HepG2 (cell line): ENCODE results near the gene CACNA1H. TPM values are rescaled to one million over a fixed set of nuclear protein-coding genes. Genes with fewer than 3 reads are reported as not detected.

ENCODE experiments used
- ARID2 ChIP-seq: sonication (generic); formaldehyde crosslinking; IDR thresholded peaks from 2 replicates; pipeline ENCODE4 v1.8.1; 2022; ENCODE audit warnings: mild to moderate bottlenecking, missing genetic modification reagents, borderline replicate concordance
- ATF7 ChIP-seq, 2 experiments: fragments of 450-650 bp in 1 of 2; sonication (generic) in 1 of 2; formaldehyde crosslinking in 1 of 2; IDR thresholded peaks; 2 replicates each; pipeline versions ENCODE4 v1.4.0 to v1.6.1; 2016 to 2020; ENCODE audit warnings: antibody characterized with exemption in 1 of 2, mild to moderate bottlenecking in 1 of 2, missing genetic modification reagents in 1 of 2
- EHMT2 ChIP-seq: fragments of 200-600 bp; sonication (generic); IDR thresholded peaks from 2 replicates; pipeline ENCODE4 v1.7.0; 2017; ENCODE audit warnings: antibody characterized with exemption, low read depth, low read length, borderline replicate concordance
- MIER3 ChIP-seq: IDR thresholded peaks from 2 replicates; pipeline ENCODE4 v1.6.1; 2016; ENCODE audit warnings: missing compliant biosample characterization, borderline replicate concordance
- MTF2 ChIP-seq: sonication (generic); formaldehyde crosslinking; IDR thresholded peaks from 2 replicates; pipeline ENCODE4 v1.5.0; 2020; ENCODE audit warnings: missing genetic modification reagents, borderline replicate concordance
- PRMT3 ChIP-seq: sonication (generic); formaldehyde crosslinking; IDR thresholded peaks from 2 replicates; pipeline ENCODE4 v1.8.1; 2022; ENCODE audit warnings: low read depth, mild to moderate bottlenecking, moderate library complexity, missing genetic modification reagents, borderline replicate concordance
- RNF2 ChIP-seq: fragments of 450-650 bp; conservative IDR thresholded peaks from 2 replicates; pipeline ENCODE4 v1.6.1; 2016; ENCODE audit warnings: low read depth
- YEATS2 ChIP-seq: sonication (generic); formaldehyde crosslinking; IDR thresholded peaks from 2 replicates; pipeline ENCODE4 v1.4.0; 2020; ENCODE audit warnings: missing genetic modification reagents, borderline replicate concordance
- YEATS4 ChIP-seq: sonication (generic); formaldehyde crosslinking; IDR thresholded peaks from 2 replicates; pipeline ENCODE4 v1.4.0; 2020; ENCODE audit warnings: missing genetic modification reagents, borderline replicate concordance
- ZFP82 ChIP-seq: sonication (generic); formaldehyde crosslinking; IDR thresholded peaks from 2 replicates; pipeline ENCODE4 v1.5.1; 2020; ENCODE audit warnings: mild to moderate bottlenecking, missing genetic modification reagents, borderline replicate concordance
- ZKSCAN5 ChIP-seq: sonication (generic); formaldehyde crosslinking; IDR thresholded peaks from 2 replicates; pipeline ENCODE4 v1.5.1; 2020; ENCODE audit warnings: mild to moderate bottlenecking, missing genetic modification reagents
- ZNF605 ChIP-seq: sonication (generic); formaldehyde crosslinking; IDR thresholded peaks from 2 replicates; pipeline ENCODE4 v1.8.0; 2022; ENCODE audit warnings: mild to moderate bottlenecking, missing genetic modification reagents
- polyA plus RNA-seq, 8 experiments: library from polyadenylated mRNA; depleted of rRNA in 3 of 8; stranded (reverse) in 7 of 8; unstranded in 1 of 8; fragments of >200 nt; fragmentation: Illumina TruSeq in 4 of 8; extraction: Trizol in 4 of 8; gene quantifications; 2 replicates each; pipeline versions ENCODE4 v1.2.1 to v1.2.3, GENCODE V29; 2011 to 2016; ENCODE audit warnings: low read depth in 4 of 8, missing spikeins in 1 of 8, mixed read lengths in 1 of 8; ENCODE audit not compliant: insufficient read depth in 1 of 8
- total RNA-seq, 5 experiments: library from RNA; depleted of rRNA; stranded (reverse); fragments of >200 nt; fragmentation: Illumina TruSeq; extraction: Trizol; gene quantifications; 2 replicates each; pipeline ENCODE4 v1.2.3, GENCODE V29; 2016; ENCODE audit warnings: low read depth in 1 of 5
- TF ChIP-seq, protein P1 (sequence below): sonication (generic); formaldehyde crosslinking; IDR thresholded peaks from 2 replicates; pipeline ENCODE4 v1.8.0; 2022; ENCODE audit warnings: missing genetic modification reagents, mild to moderate bottlenecking, moderate library complexity, borderline replicate concordance
- TF ChIP-seq, protein P2 (sequence below): sonication (generic); formaldehyde crosslinking; IDR thresholded peaks from 2 replicates; pipeline ENCODE4 v1.4.0; 2020; ENCODE audit warnings: missing genetic modification reagents
- TF ChIP-seq, protein P3 (sequence below): sonication (generic); formaldehyde crosslinking; IDR thresholded peaks from 2 replicates; pipeline ENCODE4 v1.5.0; 2020; ENCODE audit warnings: mild to moderate bottlenecking, missing genetic modification reagents, borderline replicate concordance
- TF ChIP-seq, protein P4 (sequence below): sonication (generic); formaldehyde crosslinking; conservative IDR thresholded peaks from 2 replicates; pipeline ENCODE4 v1.8.1; 2023; ENCODE audit warnings: missing genetic modification reagents

Gene CACNA1H
- total and polyA plus RNA-seq, 2 of the 13 experiments (the other 11 are each of a cell fraction or from before 2014, with no cell fraction given): 0.40 to 1.8 TPM

DNA sequence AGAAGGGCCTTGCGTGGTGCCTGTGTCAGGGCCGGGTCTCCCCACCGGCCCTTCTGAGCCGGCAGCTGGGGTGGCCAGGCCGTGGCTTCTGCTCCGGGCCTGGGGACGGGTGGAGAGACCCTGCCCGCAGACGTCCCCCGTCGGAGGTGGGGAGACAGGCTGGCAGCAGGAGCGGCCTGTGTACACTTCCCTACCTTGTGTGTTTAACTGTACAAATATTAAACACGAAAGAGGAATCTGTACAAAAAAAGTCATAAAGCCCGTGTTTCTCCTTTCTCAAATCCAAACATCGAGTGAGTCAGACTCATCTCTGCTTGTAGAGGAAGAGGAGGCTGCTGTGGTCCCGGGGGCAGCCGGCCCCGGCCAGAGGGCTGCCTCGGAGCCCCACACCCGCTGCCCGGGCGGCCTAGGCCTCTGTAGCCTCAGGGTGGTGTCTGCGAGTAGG lies 2.0 kb downstream of the CACNA1H start (continued):
- TF ChIP-seq, protein P1, sequence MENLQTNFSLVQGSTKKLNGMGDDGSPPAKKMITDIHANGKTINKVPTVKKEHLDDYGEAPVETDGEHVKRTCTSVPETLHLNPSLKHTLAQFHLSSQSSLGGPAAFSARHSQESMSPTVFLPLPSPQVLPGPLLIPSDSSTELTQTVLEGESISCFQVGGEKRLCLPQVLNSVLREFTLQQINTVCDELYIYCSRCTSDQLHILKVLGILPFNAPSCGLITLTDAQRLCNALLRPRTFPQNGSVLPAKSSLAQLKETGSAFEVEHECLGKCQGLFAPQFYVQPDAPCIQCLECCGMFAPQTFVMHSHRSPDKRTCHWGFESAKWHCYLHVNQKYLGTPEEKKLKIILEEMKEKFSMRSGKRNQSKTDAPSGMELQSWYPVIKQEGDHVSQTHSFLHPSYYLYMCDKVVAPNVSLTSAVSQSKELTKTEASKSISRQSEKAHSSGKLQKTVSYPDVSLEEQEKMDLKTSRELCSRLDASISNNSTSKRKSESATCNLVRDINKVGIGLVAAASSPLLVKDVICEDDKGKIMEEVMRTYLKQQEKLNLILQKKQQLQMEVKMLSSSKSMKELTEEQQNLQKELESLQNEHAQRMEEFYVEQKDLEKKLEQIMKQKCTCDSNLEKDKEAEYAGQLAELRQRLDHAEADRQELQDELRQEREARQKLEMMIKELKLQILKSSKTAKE: 0 out of 2 replicates have a peak, but pooled peaks have one; percentile 40
- no peak for TF ChIP-seq ZNF605 (CRISPR knock-in tag)
- no peak for TF ChIP-seq MTF2
- TF ChIP-seq, protein P2, sequence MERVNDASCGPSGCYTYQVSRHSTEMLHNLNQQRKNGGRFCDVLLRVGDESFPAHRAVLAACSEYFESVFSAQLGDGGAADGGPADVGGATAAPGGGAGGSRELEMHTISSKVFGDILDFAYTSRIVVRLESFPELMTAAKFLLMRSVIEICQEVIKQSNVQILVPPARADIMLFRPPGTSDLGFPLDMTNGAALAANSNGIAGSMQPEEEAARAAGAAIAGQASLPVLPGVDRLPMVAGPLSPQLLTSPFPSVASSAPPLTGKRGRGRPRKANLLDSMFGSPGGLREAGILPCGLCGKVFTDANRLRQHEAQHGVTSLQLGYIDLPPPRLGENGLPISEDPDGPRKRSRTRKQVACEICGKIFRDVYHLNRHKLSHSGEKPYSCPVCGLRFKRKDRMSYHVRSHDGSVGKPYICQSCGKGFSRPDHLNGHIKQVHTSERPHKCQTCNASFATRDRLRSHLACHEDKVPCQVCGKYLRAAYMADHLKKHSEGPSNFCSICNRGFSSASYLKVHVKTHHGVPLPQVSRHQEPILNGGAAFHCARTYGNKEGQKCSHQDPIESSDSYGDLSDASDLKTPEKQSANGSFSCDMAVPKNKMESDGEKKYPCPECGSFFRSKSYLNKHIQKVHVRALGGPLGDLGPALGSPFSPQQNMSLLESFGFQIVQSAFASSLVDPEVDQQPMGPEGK (CRISPR knock-in tag): peak; percentile 24
- TF ChIP-seq ZKSCAN5 (CRISPR knock-in tag): no peak
- TF ChIP-seq PRMT3: no peak
- TF ChIP-seq RNF2: no peak
- TF ChIP-seq ATF7 (IDR thresholded peaks at IDR 0.05): no peak
- no peak for TF ChIP-seq ATF7 (CRISPR knock-in tag; IDR thresholded peaks at IDR 0.05)
- TF ChIP-seq ZFP82 (CRISPR knock-in tag): no peak
- TF ChIP-seq EHMT2: no peak
- TF ChIP-seq, protein P3, sequence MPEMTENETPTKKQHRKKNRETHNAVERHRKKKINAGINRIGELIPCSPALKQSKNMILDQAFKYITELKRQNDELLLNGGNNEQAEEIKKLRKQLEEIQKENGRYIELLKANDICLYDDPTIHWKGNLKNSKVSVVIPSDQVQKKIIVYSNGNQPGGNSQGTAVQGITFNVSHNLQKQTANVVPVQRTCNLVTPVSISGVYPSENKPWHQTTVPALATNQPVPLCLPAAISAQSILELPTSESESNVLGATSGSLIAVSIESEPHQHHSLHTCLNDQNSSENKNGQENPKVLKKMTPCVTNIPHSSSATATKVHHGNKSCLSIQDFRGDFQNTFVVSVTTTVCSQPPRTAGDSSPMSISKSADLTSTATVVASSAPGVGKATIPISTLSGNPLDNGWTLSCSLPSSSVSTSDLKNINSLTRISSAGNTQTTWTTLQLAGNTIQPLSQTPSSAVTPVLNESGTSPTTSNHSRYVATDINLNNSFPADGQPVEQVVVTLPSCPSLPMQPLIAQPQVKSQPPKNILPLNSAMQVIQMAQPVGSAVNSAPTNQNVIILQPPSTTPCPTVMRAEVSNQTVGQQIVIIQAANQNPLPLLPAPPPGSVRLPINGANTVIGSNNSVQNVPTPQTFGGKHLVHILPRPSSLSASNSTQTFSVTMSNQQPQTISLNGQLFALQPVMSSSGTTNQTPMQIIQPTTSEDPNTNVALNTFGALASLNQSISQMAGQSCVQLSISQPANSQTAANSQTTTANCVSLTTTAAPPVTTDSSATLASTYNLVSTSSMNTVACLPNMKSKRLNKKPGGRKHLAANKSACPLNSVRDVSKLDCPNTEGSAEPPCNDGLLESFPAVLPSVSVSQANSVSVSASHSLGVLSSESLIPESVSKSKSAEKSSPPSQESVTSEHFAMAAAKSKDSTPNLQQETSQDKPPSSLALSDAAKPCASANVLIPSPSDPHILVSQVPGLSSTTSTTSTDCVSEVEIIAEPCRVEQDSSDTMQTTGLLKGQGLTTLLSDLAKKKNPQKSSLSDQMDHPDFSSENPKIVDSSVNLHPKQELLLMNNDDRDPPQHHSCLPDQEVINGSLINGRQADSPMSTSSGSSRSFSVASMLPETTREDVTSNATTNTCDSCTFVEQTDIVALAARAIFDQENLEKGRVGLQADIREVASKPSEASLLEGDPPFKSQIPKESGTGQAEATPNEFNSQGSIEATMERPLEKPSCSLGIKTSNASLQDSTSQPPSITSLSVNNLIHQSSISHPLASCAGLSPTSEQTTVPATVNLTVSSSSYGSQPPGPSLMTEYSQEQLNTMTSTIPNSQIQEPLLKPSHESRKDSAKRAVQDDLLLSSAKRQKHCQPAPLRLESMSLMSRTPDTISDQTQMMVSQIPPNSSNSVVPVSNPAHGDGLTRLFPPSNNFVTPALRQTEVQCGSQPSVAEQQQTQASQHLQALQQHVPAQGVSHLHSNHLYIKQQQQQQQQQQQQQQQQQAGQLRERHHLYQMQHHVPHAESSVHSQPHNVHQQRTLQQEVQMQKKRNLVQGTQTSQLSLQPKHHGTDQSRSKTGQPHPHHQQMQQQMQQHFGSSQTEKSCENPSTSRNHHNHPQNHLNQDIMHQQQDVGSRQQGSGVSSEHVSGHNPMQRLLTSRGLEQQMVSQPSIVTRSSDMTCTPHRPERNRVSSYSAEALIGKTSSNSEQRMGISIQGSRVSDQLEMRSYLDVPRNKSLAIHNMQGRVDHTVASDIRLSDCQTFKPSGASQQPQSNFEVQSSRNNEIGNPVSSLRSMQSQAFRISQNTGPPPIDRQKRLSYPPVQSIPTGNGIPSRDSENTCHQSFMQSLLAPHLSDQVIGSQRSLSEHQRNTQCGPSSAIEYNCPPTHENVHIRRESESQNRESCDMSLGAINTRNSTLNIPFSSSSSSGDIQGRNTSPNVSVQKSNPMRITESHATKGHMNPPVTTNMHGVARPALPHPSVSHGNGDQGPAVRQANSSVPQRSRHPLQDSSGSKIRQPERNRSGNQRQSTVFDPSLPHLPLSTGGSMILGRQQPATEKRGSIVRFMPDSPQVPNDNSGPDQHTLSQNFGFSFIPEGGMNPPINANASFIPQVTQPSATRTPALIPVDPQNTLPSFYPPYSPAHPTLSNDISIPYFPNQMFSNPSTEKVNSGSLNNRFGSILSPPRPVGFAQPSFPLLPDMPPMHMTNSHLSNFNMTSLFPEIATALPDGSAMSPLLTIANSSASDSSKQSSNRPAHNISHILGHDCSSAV (CRISPR knock-in tag): no peak
- TF ChIP-seq MIER3: no peak
- no peak for TF ChIP-seq ARID2
- TF ChIP-seq YEATS4 (CRISPR knock-in tag): no peak
- TF ChIP-seq YEATS2 (CRISPR knock-in tag): no peak
- TF ChIP-seq, protein P4, sequence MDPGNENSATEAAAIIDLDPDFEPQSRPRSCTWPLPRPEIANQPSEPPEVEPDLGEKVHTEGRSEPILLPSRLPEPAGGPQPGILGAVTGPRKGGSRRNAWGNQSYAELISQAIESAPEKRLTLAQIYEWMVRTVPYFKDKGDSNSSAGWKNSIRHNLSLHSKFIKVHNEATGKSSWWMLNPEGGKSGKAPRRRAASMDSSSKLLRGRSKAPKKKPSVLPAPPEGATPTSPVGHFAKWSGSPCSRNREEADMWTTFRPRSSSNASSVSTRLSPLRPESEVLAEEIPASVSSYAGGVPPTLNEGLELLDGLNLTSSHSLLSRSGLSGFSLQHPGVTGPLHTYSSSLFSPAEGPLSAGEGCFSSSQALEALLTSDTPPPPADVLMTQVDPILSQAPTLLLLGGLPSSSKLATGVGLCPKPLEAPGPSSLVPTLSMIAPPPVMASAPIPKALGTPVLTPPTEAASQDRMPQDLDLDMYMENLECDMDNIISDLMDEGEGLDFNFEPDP (CRISPR knock-in tag): no peak
